HG03442 (cell line): ENCODE results near the gene MIOX.

ENCODE experiments used
- ATAC-seq: cut with Tn5 transposase; IDR thresholded peaks from one replicate; pipeline ENCODE4 v1.9.1; 2021; ENCODE audit warnings: mild to moderate bottlenecking, moderate library complexity; ENCODE audit not compliant: unreplicated experiment

MIOX gene

GRCh38 chr22:50486561-50487289, at the start of gene MIOX:
Gene MIOX (plus strand): TSS chr22:50486859. CDS start chr22:50486898, 39 bp downstream.
- no peak for ATAC-seq

GRCh38 chr22:50437511-50438304, 49.0 kb upstream of the MIOX start:
- no peak for ATAC-seq

GRCh38 chr22:50438305-50439275, 48.1 kb upstream of the MIOX start:
- no peak for ATAC-seq

GRCh38 chr22:50439314-50439870, 47.3 kb upstream of the MIOX start:
- no peak for ATAC-seq

- no peak for ATAC-seq
These were observed 46.8 kb upstream of the MIOX start for GRCh38 chr22:50439871-50440331.

GRCh38 chr22:50440544-50441249, 46.0 kb upstream of the MIOX start:
- ATAC-seq, result no peak

GRCh38 chr22:50441428-50441993, 45.1 kb upstream of the MIOX start:
- no peak for ATAC-seq

- ATAC-seq, result no peak
These were observed 43.5 kb upstream of the MIOX start for GRCh38 chr22:50443197-50443596.

GRCh38 chr22:50443801-50444625, 42.6 kb upstream of the MIOX start:
- no peak for ATAC-seq

- ATAC-seq, result no peak
These were observed 42.0 kb upstream of the MIOX start for GRCh38 chr22:50444663-50445062.

GRCh38 chr22:50445071-50445879, 41.4 kb upstream of the MIOX start:
- ATAC-seq, result no peak

GRCh38 chr22:50445880-50446707, 40.6 kb upstream of the MIOX start:
- no peak for ATAC-seq

GRCh38 chr22:50446708-50447575, 39.7 kb upstream of the MIOX start:
- no peak for ATAC-seq

GRCh38 chr22:50447576-50448551, 38.8 kb upstream of the MIOX start:
- ATAC-seq, result no peak

GRCh38 chr22:50452649-50453048, 34.0 kb upstream of the MIOX start:
- no peak for ATAC-seq
